Measurements from ENCODE around the gene AHI1.

Gene AHI1

DNA sequence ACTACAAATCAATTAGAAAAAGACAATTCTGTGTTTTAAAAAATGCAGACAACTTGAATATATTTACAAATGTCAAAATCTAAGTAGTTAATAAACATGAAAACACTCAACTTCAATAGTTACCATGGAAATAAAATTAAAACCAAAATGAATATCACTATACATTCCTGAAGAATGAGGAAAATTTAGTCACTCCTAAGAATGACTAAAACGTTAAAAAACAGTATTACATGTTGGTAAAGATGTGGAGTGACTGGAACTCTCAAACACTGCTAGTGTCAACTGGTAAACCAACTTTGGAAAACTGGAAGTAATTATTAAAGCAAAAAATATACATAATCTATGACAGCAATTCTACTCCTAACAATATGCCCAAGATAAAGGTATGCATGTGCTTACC lies 36.3 kb downstream of the AHI1 start:
- TF ChIP-seq, protein P1, sequence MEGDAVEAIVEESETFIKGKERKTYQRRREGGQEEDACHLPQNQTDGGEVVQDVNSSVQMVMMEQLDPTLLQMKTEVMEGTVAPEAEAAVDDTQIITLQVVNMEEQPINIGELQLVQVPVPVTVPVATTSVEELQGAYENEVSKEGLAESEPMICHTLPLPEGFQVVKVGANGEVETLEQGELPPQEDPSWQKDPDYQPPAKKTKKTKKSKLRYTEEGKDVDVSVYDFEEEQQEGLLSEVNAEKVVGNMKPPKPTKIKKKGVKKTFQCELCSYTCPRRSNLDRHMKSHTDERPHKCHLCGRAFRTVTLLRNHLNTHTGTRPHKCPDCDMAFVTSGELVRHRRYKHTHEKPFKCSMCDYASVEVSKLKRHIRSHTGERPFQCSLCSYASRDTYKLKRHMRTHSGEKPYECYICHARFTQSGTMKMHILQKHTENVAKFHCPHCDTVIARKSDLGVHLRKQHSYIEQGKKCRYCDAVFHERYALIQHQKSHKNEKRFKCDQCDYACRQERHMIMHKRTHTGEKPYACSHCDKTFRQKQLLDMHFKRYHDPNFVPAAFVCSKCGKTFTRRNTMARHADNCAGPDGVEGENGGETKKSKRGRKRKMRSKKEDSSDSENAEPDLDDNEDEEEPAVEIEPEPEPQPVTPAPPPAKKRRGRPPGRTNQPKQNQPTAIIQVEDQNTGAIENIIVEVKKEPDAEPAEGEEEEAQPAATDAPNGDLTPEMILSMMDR (conservative IDR thresholded peaks at IDR 0.05; ENCODE audit: low read depth, low read length): no peak
- no peak overlapping the region for H3K4me3 ChIP-seq (ENCODE audit: low read depth, low read length)
- DNase-seq (ENCODE audit: low read depth): no peak

DNA sequence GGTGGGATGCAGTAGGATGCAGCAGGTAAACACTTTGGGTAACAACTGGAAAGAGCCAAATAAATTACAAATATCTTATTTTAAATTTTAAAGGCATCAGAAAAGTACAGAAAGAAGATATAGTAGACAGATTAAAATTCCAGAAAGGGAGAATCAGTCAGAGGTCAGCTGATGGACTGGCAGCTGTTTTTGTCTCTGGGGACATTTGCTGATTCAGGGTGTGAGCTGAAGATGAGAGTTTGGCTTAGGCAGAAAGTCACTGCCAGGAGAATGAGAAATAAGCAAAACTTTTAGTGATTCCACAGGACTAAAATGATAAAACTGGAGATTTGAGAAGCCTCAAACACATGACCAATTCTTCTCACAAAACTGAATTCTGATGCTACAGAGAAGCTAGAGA lies 39.5 kb downstream of the AHI1 start:
- TF ChIP-seq, protein P1 (conservative IDR thresholded peaks at IDR 0.05; ENCODE audit: low read depth, low read length): no peak
- peak; percentile 38 for DNase-seq (ENCODE audit: low read depth)
- H3K4me3 ChIP-seq (ENCODE audit: low read depth, low read length): no peak overlapping the region

DNA sequence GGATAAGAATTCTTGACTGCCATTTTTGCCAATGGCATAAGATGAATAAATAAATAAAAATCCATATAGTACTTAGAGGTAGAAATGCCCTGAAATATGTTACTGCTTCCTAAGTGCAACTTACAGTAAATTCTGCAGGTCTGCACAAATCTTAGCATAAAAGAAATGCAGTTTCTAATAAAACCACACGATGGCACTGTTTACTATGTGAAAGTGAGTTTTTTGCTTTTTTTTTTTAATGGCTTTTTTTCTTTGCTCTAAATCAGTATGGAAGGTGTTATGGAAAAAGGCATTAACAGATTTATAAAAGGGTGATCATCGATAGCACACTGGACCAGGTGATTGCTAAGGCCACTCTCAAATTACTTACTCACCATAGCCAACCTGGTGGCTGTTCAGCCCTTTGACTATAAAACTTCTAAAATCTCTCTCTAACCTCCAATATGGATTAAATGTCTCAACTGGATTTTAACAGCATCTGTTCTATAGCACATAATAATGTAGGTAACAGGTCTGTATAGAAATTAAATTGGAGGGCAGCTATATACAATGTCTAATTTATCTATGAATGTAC lies 45.8 kb downstream of the AHI1 start:
- TF ChIP-seq, protein P1 (conservative IDR thresholded peaks at IDR 0.05; ENCODE audit: low read depth, low read length): peak; percentile 55
- peak; percentile 64 for DNase-seq (ENCODE audit: low read depth)
- H3K4me3 ChIP-seq (ENCODE audit: low read depth, low read length): no peak overlapping the region

DNA sequence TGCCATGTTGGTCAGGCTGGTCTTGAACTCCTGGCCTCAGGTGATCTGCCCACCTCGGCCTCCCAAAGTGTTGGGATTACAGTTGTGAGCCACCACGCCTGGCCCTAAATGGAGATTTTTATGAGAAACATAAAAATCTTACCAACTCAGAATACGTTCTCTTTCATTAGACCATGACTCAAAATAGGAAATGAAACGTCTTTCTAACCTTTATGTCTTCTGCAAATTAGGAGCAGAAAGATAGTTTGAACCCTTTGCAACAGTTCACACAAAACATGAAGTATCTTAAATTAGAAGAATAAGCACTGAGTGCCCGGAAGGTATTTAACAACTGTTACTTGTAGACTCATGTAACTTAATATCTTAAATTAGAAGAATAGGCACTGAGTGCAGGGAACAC lies 48.3 kb downstream of the AHI1 start:
- no peak overlapping the region for H3K4me3 ChIP-seq (ENCODE audit: low read depth, low read length)
- TF ChIP-seq, protein P1 (conservative IDR thresholded peaks at IDR 0.05; ENCODE audit: low read depth, low read length): no peak
- DNase-seq (ENCODE audit: low read depth): no peak

DNA sequence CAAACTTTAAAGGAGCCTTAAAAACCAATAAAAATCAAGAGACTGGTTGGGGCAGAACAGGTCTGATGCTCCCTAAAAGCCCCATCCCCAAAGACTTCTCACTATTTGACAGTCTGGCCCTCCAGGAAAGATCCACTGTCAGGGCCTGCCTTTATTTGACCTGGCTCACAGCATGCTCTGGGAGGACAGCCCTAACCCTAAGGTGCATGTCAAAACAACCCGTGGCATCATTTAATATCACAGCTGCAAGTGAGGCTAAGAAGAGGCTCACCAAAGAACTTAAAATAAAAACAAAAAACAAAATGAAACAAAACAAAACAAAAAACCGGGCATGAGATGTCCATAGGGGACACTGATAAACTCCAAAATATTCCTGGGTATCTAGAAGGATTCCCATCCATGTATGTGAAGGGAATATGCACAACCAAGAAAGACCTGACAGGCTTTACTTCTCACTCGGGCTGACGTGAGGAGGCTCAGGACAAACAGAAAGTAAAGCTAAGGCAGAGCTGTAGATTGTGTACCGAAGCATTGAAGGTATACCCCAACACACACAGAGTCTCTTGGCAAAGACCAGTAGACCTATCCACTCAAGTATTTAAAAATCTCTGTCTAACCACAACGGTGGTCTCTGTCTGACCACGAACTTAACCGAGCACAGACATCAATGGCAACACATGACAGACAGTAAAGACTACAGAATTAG lies 57.3 kb downstream of the AHI1 start:
- TF ChIP-seq, protein P1 (conservative IDR thresholded peaks at IDR 0.05; ENCODE audit: low read depth, low read length): no peak
- H3K4me3 ChIP-seq (ENCODE audit: low read depth, low read length): no peak overlapping the region
- peak; percentile 23 for DNase-seq (ENCODE audit: low read depth)

DNA sequence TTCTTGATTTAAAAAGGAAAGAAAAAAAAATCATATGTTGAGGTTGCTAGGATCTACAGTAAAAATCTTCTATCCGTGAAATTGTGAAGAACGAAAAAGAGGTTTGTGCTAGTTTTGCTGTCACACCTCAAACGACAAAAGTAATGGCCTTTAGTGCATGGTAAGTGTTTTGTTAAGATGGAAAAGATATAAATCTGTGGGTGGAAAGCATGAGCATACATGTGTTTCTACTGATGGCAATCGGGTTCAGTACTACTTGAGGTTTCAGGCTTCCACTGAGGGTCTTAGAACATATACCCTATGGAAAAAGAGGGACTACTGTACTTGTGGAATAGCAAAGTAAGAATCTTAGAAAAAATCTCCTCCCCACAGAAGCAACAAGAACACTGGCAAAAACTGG lies 58.0 kb downstream of the AHI1 start:
- no peak for DNase-seq (ENCODE audit: low read depth)
- no peak overlapping the region for H3K4me3 ChIP-seq (ENCODE audit: low read depth, low read length)
- TF ChIP-seq, protein P1 (conservative IDR thresholded peaks at IDR 0.05; ENCODE audit: low read depth, low read length): no peak

All from choroid plexus epithelial cell (primary cell).